Ramos (cell line): ENCODE measurements around the gene CD47.

Source experiments
- in situ Hi-C: fragments of 300-500 bp; cut with MboI; formaldehyde crosslinking; loops from one replicate; pipeline ENCODE4 v1.14.3; 2022; ENCODE audit warnings: low sequenced_read_pairs; ENCODE audit not compliant: unreplicated experiment

Gene CD47

DNA sequence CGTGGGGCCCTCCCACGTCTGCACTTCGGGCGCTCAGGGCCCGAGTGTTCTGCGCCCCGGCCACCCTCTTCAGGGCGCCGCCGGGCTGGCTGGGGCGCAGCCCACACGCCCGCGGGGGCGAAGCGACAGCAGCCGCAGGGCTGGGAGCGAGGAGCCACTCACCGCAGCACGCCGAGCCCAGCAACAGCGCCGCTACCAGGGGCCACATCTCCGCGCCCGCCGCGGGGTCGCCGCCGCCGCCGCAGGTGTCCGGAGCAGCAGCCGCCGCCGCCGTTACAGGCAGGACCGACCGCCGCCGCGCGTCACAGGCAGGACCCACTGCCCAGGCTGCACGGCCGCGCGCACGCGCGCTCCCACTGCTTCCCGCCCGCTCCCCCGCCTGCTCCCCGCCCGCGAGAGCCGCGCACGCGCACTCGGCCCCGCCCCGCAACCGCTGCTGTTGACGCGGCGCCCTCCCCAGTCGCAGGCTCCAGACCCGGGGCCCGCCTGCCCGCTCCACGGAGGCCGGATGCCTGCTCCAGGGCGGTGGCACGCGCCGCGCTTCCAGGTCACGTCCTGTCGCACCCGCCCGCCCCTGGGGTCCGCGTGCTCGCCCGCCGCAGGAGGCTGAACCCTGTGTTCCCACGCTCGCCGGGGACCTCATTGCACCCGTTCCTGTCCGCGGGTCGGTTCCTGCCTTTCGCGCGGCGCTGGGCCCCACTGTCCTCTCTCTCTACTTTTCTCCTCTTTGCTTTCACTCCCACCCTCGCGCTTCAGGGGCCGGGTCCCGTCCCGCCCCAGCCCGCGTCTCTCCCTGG is at the start of gene CD47:
Gene CD47 (minus strand): TSS at position 331 of the 797 bp plus-strand sequence. CDS start 123 bp downstream, at position 208.
- in situ Hi-C loops = no loop called here

DNA sequence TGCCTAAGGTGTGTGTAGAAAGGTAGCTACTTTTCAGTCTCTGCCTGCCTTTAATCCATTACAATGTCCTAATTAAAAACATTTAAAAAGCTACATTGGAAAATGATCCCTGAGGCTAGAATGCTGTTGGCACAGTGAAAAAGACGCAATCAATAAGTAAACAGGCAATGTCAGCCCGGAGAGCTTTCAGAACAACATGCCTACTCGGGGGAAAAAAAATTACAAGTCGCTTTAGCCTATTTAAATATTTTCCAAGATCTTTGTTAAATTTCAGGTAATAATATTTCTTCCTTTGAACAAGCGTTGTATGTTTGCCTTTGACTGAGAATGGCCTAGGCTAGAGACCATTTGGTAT is 46.6 kb upstream of the CD47 start:
- in situ Hi-C loops = no loop called here

GRCh38 chr3:108136561-108137459 is 46.0 kb upstream of the CD47 start:
- in situ Hi-C loops = no loop called here

GRCh38 chr3:108134555-108134880 is 43.7 kb upstream of the CD47 start:
- in situ Hi-C loops = no loop called here

DNA sequence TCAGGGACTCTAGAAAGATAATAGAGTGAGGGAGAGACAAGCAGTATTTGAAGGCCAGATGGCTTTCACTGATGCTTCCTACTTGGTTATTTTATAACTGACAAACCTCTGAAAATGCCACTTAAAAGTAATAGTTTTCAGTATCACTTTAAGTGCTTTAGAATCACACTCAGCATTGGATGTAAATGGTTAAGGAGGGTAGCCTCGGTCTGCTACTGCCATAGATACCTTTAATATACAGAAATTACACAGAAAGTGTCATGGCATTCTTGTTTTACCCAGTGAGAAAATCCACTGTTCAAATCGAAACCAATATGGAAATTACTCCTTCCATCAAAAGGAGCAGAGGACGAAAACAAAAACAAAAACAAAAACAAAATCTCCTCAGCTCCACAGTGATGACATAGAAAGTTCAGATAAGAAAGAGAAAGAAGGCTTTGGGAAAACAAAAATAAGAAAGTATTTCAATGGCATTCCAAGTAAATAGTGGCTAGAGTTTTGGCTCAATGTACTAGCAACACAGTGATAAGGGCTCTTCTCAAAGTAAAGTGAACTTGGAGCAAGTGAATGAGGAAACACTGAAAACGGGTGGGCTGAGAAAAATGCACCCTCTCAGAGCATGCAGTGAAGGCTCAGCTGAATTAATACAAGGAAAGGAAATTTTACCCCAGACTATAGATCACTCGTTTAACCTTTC is 43.2 kb upstream of the CD47 start:
- in situ Hi-C loops = no loop called here

- in situ Hi-C loops = no loop called here
These were observed 42.2 kb upstream of the CD47 start for GRCh38 chr3:108133048-108133369.

- in situ Hi-C loops = no loop called here
These were observed 40.8 kb upstream of the CD47 start for GRCh38 chr3:108131475-108132134.

- in situ Hi-C loops = no loop called here
These were observed 40.1 kb upstream of the CD47 start for GRCh38 chr3:108130701-108131474.

GRCh38 chr3:108130236-108130635 is 39.4 kb upstream of the CD47 start:
- in situ Hi-C loops = no loop called here

- in situ Hi-C loops = no loop called here
These were observed 36.6 kb upstream of the CD47 start for GRCh38 chr3:108127301-108127988.

- in situ Hi-C loops = no loop called here
These were observed 35.5 kb upstream of the CD47 start for GRCh38 chr3:108126348-108126747.

- in situ Hi-C loops = no loop called here
These were observed 34.8 kb upstream of the CD47 start for GRCh38 chr3:108125550-108126071.

DNA sequence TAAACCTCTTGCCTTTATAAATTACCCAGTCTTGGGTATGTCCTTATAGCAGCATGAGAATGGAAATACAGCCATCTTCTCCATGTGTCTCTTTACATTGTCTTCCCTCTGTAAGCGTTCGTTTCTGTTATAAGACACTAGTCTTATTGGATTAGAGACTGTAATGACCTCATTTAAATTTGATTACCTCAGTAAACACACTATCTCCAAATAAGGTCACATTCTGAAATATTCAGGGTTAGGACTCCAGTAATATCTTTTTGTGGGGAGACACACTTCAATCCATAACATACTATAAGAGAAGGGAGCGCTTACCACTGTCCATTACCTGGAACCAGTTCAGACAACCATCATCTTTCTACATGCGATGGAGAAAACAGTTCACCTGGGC is 34.3 kb upstream of the CD47 start:
- in situ Hi-C loops = no loop called here

DNA sequence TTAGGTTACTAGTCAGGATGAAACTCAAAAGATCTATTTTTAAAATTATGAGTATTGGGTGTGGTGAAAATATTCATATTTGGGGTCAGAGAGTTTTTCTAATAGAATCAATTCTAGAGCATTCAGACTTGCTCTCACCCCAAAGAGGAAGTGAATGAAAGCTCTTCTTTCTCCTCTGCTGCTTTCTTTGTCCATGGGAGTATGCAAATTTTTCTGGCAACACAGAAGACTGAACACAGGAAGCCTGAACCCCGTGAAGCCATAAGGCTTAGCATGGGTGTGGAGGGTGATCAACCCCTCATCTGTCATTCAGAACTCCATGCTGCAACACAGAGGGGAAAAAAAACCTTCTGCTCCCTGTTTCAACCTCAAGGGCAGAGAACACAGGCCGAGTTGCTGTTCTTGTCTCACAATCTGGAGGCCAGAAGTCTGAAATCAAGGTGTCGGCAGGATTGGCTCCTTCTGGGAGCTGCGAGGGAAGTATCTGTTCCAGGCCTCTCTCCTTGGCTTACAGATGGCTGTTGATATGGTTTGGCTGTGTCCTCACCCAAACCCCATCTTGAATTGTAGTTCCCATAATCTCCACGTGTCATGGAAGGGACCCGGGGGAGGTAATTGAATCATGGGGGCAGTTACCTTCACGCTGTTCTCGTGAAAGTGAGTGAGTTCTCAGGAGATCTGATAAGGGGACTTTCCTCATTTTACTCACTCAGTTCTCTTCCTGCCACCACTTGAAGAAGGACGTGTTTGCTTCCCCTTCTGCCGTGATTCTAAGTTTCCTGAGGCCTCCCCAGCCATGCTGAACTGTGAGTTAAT is 33.7 kb upstream of the CD47 start:
- in situ Hi-C loops = no loop called here

GRCh38 chr3:108123326-108123725 is 32.5 kb upstream of the CD47 start:
- in situ Hi-C loops = no loop called here

DNA sequence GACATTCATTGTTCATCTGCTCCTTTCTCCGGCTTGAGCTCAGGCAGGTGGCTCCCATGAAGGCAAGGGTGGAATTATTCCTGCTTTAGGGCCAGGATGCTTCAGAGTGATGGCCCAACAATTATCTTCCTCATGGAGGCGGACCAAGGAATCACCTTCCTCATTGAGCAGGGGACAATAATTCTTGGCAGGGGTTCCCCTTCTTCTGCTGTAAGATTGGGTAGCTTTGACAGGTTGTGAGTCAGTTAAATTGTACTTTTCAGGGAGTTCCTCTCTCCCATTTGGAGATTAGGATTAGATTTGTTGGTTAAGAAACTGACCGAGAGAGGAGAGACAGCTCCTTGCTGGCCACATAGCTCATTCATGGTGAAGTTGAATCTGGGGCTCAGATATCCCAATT is 31.4 kb upstream of the CD47 start:
- in situ Hi-C loops = no loop called here

DNA sequence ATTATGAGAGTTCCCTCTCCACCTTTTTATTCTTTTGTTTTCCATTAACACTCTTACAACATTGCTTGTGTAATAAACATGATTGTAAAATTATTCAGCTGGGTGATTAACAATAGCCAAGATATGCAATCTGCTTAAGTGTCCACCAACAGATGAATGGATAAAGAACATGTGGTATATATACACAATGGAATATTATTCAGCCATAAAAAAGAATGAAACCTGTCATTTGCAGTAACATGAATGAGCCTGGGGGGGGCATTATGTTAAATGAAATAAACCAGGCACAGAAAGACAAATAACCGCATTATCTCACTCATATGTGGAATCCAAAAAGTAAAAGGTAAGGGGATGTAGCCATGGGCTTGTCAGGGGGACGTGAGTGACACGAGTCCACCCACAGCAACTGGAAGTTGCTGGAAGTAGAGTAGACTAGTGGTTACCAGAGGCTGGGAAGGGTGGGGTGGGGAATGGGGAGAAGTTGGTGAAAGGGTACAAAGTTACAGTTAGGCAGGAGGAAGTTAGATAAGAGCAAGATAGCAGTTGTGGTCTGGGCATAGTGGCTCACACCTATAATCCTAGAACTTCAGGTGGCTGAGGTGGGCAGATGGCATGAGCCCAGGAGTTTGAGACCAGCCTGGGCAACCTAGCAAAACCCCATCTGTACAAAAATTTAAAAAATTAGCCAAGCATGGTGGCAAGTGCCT is 28.7 kb upstream of the CD47 start:
- in situ Hi-C loops = no loop called here
